ENCODE results near the gene SLC49A3. TPM values are rescaled to one million over a fixed set of nuclear protein-coding genes. Genes with fewer than 3 reads are reported as not detected.

SLC49A3 gene
- polyA plus RNA-seq, 1 experiment: 2.8 TPM

- Histone ChIP-seq H3K27me3 (ENCODE audit: control insufficient read depth, insufficient read depth, low read length) (no peaks in the 10 kb centered on the region), H3K4me3 (ENCODE audit: low read depth, low read length) (no peak overlapping the region), H3K36me3 (ENCODE audit: control insufficient read depth, insufficient read depth, low read length) (no peaks in the 10 kb centered on the region)
- CTCF ChIA-PET: no interaction called here
- no peak for DNase-seq (ENCODE audit: low read depth)
- no peak for TF ChIP-seq CTCF (IDR thresholded peaks at IDR 0.05; ENCODE audit: insufficient read depth, low read depth, low read length)
- POLR2A ChIA-PET: no interaction called here
Observed at GRCh38 chr4:650951-651883, 37.7 kb downstream of the SLC49A3 start.

- Histone ChIP-seq H3K4me3 (ENCODE audit: low read depth, low read length) (no peak overlapping the region), H3K36me3 (ENCODE audit: control insufficient read depth, insufficient read depth, low read length) (no peaks in the 10 kb centered on the region), H3K27me3 (ENCODE audit: control insufficient read depth, insufficient read depth, low read length) (no peaks in the 10 kb centered on the region)
- ChIA-PET CTCF (no interaction called here), POLR2A (no interaction called here)
- DNase-seq (ENCODE audit: low read depth): no peak
- TF ChIP-seq CTCF (IDR thresholded peaks at IDR 0.05; ENCODE audit: insufficient read depth, low read depth, low read length): no peak
Observed at GRCh38 chr4:650461-650860, 38.5 kb downstream of the SLC49A3 start.

GRCh38 chr4:649751-650310 lies 39.1 kb downstream of the SLC49A3 start:
- H3K4me3 ChIP-seq (ENCODE audit: low read depth, low read length): no peak overlapping the region
- no peaks in the 10 kb centered on the region for H3K27me3 ChIP-seq (ENCODE audit: control insufficient read depth, insufficient read depth, low read length)
- no peak for TF ChIP-seq CTCF (IDR thresholded peaks at IDR 0.05; ENCODE audit: insufficient read depth, low read depth, low read length)
- ChIA-PET CTCF (interaction anchor here (0.9 kb wide), 1 partner anchor 24 kb away, joined by 3 read pairs; the partner anchor contains the start of genes ATP5ME and MYL5), POLR2A (no interaction called here)
- H3K36me3 ChIP-seq (ENCODE audit: control insufficient read depth, insufficient read depth, low read length): no peaks in the 10 kb centered on the region
- no peak for DNase-seq (ENCODE audit: low read depth)

- H3K27me3 ChIP-seq (ENCODE audit: control insufficient read depth, insufficient read depth, low read length): no peaks in the 10 kb centered on the region
- CTCF ChIA-PET: interaction anchor here (0.9 kb wide), 1 partner anchor 25 kb away, joined by 3 read pairs; the partner anchor contains the start of genes ATP5ME and MYL5
- POLR2A ChIA-PET: no interaction called here
Observed at GRCh38 chr4:649293-649625, 39.7 kb downstream of the SLC49A3 start.

More at GRCh38 chr4:649293-649625, 39.7 kb downstream of the SLC49A3 start:
- Histone ChIP-seq H3K36me3 (ENCODE audit: control insufficient read depth, insufficient read depth, low read length) (no peaks in the 10 kb centered on the region), H3K4me3 (ENCODE audit: low read depth, low read length) (no peak overlapping the region)
- no peak for DNase-seq (ENCODE audit: low read depth)
- no peak for TF ChIP-seq CTCF (IDR thresholded peaks at IDR 0.05; ENCODE audit: insufficient read depth, low read depth, low read length)
